GM19023 (cell line): Measurements from ENCODE around the gene CCDC157.
"Not testable (repeated sequence)": the region's sequence is repeated elsewhere in the genome, so short reads cannot be mapped to it uniquely, and the experiment has no call there.

ENCODE experiments used
- ATAC-seq: cut with Tn5 transposase; IDR thresholded peaks from one replicate; pipeline ENCODE4 v1.9.1; 2021; ENCODE audit warnings: mild to moderate bottlenecking, moderate library complexity; ENCODE audit not compliant: unreplicated experiment

CCDC157 gene

GRCh38 chr22:30325724-30326254, 31.0 kb upstream of the CCDC157 start:
- no peak for ATAC-seq

GRCh38 chr22:30326255-30326705, 30.5 kb upstream of the CCDC157 start:
- peak; percentile 33 for ATAC-seq

- peak; percentile 81 for ATAC-seq
These were observed 30.0 kb upstream of the CCDC157 start, which contains the start of gene TBC1D10A for GRCh38 chr22:30326706-30327362. Gene TBC1D10A (minus strand): TSS chr22:30326941. CDS start chr22:30326881, 60 bp downstream.

GRCh38 chr22:30327864-30328345, 28.9 kb upstream of the CCDC157 start:
- ATAC-seq, result no peak

GRCh38 chr22:30328466-30329049, 28.2 kb upstream of the CCDC157 start:
- no peak for ATAC-seq

GRCh38 chr22:30332551-30332950, 24.3 kb upstream of the CCDC157 start:
- ATAC-seq, result no peak

GRCh38 chr22:30332994-30333706, 23.7 kb upstream of the CCDC157 start:
- no peak for ATAC-seq

- ATAC-seq, result no peak
These were observed 23.1 kb upstream of the CCDC157 start for GRCh38 chr22:30333707-30334087.

GRCh38 chr22:30334646-30335045, 22.2 kb upstream of the CCDC157 start:
- no peak for ATAC-seq

GRCh38 chr22:30335236-30335635, 21.6 kb upstream of the CCDC157 start:
- ATAC-seq, result no peak

GRCh38 chr22:30336752-30337460, 19.9 kb upstream of the CCDC157 start:
- no peak for ATAC-seq

- no peak for ATAC-seq
These were observed 19.4 kb upstream of the CCDC157 start for GRCh38 chr22:30337461-30337778.

- ATAC-seq, result not testable (repeated sequence)
These were observed 18.5 kb upstream of the CCDC157 start for GRCh38 chr22:30338341-30338740.

GRCh38 chr22:30338802-30339201, 18.0 kb upstream of the CCDC157 start:
- ATAC-seq, result no peak

- ATAC-seq, result no peak
These were observed 15.7 kb upstream of the CCDC157 start for GRCh38 chr22:30340911-30341685.

GRCh38 chr22:30344447-30345200, 12.2 kb upstream of the CCDC157 start:
- ATAC-seq, result no peak

GRCh38 chr22:30347255-30347892, 9.4 kb upstream of the CCDC157 start:
- no peak for ATAC-seq

GRCh38 chr22:30348404-30348803, 8.4 kb upstream of the CCDC157 start:
- ATAC-seq, result no peak

- no peak for ATAC-seq
These were observed 8.0 kb upstream of the CCDC157 start for GRCh38 chr22:30348809-30349208.
